Type B pancreatic cell (in vitro differentiated cells): ENCODE data around the gene APMAP. TPM values are rescaled to one million over a fixed set of nuclear protein-coding genes. Genes with fewer than 3 reads are reported as not detected.

Experiments
- DNase-seq: peaks from one replicate; pipeline ENCODE4 v3.0.0; 2021; ENCODE audit warnings: mixed read lengths; ENCODE audit not compliant: unreplicated experiment; ENCODE audit errors: extremely low spot score
- H3K27ac Mint-ChIP-seq: 2 replicates; pipeline ENCODE4 v1.8.0; 2021; ENCODE audit warnings: mild to moderate bottlenecking, mixed read lengths
- H3K27me3 Mint-ChIP-seq: 2 replicates; pipeline ENCODE4 v1.8.0; 2021; ENCODE audit warnings: mixed read lengths
- H3K36me3 Mint-ChIP-seq: 2 replicates; pipeline ENCODE4 v1.8.0; 2021; ENCODE audit warnings: mixed read lengths
- H3K4me1 Mint-ChIP-seq: one replicate; pipeline ENCODE4 v1.8.0; 2021; ENCODE audit warnings: mixed read lengths; ENCODE audit not compliant: unreplicated experiment
- H3K4me3 Mint-ChIP-seq: 2 replicates; pipeline ENCODE4 v1.8.0; 2021; ENCODE audit warnings: mild to moderate bottlenecking, mixed read lengths
- H3K9me3 Mint-ChIP-seq: 2 replicates; pipeline ENCODE4 v1.8.0; 2021; ENCODE audit warnings: mixed read lengths
- CTCF ChIP-seq: fragments of 200-600 bp; sonication (generic); conservative IDR thresholded peaks from 2 replicates; pipeline ENCODE4 v1.5.0; 2021; ENCODE audit warnings: antibody characterized with exemption, mild to moderate bottlenecking
- total RNA-seq: library from RNA; stranded (reverse); gene quantifications from 2 replicates; pipeline ENCODE4 v1.2.1, GENCODE V29; 2021; ENCODE audit warnings: low replicate concordance

APMAP gene
- total RNA-seq, 1 donor from 2014 or later: 71.6 TPM

- no peak overlapping the region for H3K4me3 Mint-ChIP-seq
- TF ChIP-seq CTCF: no peak
- DNase-seq: no peak
- peaks cover 12% of the 10 kb centered on the region for H3K4me1 Mint-ChIP-seq
- no peaks in the 10 kb centered on the region for H3K27me3 Mint-ChIP-seq
- no peaks in the 10 kb centered on the region for H3K9me3 Mint-ChIP-seq
- no peaks in the 10 kb centered on the region for H3K36me3 Mint-ChIP-seq
- no peak overlapping the region for H3K27ac Mint-ChIP-seq
Observed at GRCh38 chr20:25030649-25031207, 38.2 kb upstream of the APMAP start.

DNA sequence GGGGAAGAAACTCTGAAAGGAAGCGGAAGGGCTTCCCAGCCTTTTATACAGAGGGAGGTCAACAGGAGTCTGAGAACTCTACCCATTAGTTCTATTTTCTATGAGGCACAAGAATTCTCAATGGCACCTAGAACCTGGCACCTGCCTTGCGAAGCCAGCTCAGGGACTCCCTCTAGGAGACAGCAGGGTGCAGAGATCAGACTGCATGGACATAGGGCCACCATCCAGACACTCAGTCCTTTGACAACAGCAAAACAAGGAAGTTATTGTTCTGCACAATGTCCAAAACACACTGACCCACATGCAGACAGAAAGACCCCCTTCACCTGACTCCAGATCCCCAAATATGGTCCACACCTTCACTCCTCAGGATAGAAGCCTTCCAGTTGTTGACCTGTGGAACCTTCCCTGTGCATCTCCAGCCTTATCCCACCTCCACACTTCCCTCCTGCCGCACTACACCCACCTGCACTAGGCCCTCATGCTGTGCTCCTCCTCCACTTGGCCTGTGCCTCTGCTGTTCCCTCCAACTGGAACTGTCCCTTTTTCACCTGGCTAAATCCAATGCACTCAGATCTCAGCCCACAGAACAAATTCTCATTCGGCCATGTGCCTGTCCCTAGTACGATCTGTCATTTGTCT lies 37.6 kb upstream of the APMAP start:
- H3K27me3 Mint-ChIP-seq: no peaks in the 10 kb centered on the region
- H3K4me3 Mint-ChIP-seq: no peak overlapping the region
- H3K9me3 Mint-ChIP-seq: no peaks in the 10 kb centered on the region
- H3K27ac Mint-ChIP-seq: no peak overlapping the region
- no peak for TF ChIP-seq CTCF
- peaks cover 10% of the 10 kb centered on the region for H3K4me1 Mint-ChIP-seq
- H3K36me3 Mint-ChIP-seq: no peaks in the 10 kb centered on the region
- no peak for DNase-seq

DNA sequence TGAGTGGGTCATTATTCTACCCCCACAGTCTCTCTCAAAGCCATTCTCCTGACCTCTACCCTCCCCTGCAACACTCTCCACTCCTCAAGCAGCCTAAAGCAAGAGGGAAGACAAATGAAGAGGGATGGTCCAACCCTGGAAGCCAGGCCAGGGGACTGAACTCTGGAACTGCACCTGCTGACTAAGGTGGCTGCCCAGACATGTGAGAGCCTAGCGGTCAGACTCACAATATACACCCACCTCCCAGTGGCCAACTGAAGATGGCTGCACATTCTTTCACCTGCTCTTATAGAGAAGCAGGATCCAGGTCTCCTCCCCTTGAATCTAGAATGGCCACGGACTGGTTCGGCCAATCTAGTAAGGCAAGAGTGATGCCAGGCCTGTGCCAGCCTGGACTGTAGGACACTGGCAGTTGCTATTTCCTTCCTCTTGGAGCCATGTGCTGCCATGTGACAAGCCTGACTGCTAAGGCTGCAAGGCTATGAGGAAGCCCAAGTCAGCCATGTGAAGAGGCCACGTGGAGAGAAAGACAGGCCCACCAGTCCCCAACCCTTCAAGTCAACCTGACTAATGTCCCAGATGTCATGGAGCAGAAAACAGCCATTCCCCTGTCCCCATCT lies 33.5 kb upstream of the APMAP start:
- no peak overlapping the region for H3K27ac Mint-ChIP-seq
- no peaks in the 10 kb centered on the region for H3K27me3 Mint-ChIP-seq
- H3K36me3 Mint-ChIP-seq: no peaks in the 10 kb centered on the region
- no peaks in the 10 kb centered on the region for H3K9me3 Mint-ChIP-seq
- TF ChIP-seq CTCF: no peak
- no peak for DNase-seq
- no peak overlapping the region for H3K4me3 Mint-ChIP-seq
- H3K4me1 Mint-ChIP-seq: no peaks in the 10 kb centered on the region

DNA sequence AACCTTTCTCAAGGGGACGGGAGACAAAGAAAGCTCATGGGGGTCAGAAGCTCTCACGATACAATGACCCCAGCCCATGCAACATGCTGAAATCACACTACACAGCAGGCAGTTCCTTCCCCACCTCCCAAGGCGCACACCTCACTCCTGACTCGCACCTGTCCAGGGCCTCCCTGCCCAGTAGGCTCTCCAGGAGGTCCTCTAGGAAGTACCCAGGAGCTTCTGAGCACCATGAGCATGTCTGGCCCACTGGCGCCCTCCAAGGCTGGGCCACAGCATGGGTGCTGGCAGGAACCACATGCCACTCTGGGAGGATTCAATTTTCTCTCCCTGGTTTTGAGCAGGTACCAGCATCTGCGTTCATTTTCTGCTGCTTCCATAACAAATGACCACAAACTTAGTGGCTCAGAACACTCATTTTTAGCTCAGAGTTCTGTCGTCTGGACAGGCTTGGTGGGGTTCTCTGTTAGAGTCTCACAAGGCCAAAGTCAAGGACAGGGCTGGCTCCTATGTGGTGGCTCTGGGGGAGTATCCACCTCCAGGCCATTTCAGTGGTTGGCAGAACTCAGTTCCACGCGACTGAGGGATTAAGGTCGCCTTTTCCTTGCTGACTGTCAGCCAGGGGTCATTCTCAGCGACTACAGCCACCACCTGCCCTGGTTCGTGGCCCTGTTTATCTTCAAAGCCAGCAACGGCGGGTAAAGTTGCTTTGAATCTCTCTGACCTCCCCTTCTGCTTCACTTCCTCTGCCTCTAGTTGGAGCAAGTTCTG lies 32.7 kb upstream of the APMAP start:
- Mint-ChIP-seq H3K4me3 (no peak overlapping the region), H3K9me3 (no peaks in the 10 kb centered on the region), H3K27me3 (no peaks in the 10 kb centered on the region), H3K4me1 (no peaks in the 10 kb centered on the region), H3K36me3 (no peaks in the 10 kb centered on the region), H3K27ac (no peak overlapping the region)
- no peak for DNase-seq
- TF ChIP-seq CTCF: no peak

GRCh38 chr20:25024171-25024570 lies 31.6 kb upstream of the APMAP start:
- H3K36me3 Mint-ChIP-seq: no peaks in the 10 kb centered on the region
- H3K9me3 Mint-ChIP-seq: no peaks in the 10 kb centered on the region
- DNase-seq: no peak
- no peak for TF ChIP-seq CTCF
- H3K4me1 Mint-ChIP-seq: no peaks in the 10 kb centered on the region
- no peaks in the 10 kb centered on the region for H3K27me3 Mint-ChIP-seq
- H3K27ac Mint-ChIP-seq: no peak overlapping the region
- no peak overlapping the region for H3K4me3 Mint-ChIP-seq
